HepG2 (cell line): Measurements from ENCODE around the gene GTF2B. TPM values are rescaled to one million over a fixed set of nuclear protein-coding genes. Genes with fewer than 3 reads are reported as not detected.
A peak's percentile ranks its signal among the peaks of the same experiment; 100 is the strongest.

Experiments
- ATM ChIP-seq: fragments of 450-650 bp; IDR thresholded peaks from 2 replicates; pipeline ENCODE4 v1.7.1; 2017; ENCODE audit warnings: mild to moderate bottlenecking, borderline replicate concordance
- FOXP4 ChIP-seq: sonication (generic); formaldehyde crosslinking; IDR thresholded peaks from 2 replicates; pipeline ENCODE4 v1.4.0; 2020; ENCODE audit warnings: missing genetic modification reagents
- JARID2 ChIP-seq: sonication (generic); formaldehyde crosslinking; IDR thresholded peaks from 2 replicates; pipeline ENCODE4 v1.8.1; 2023; ENCODE audit warnings: missing genetic modification reagents, inconsistent platforms; ENCODE audit not compliant: insufficient replicate concordance
- KLF15 ChIP-seq: sonication (generic); formaldehyde crosslinking; IDR thresholded peaks from 2 replicates; pipeline ENCODE4 v1.8.1; 2023; ENCODE audit warnings: borderline replicate concordance, mild to moderate bottlenecking, inconsistent platforms, missing genetic modification reagents, mixed read lengths
- MED1 ChIP-seq: sonication (generic); formaldehyde crosslinking; IDR thresholded peaks from 2 replicates; pipeline ENCODE4 v1.4.0; 2020; ENCODE audit warnings: missing genetic modification reagents
- MYNN ChIP-seq: sonication (generic); formaldehyde crosslinking; IDR thresholded peaks from 2 replicates; pipeline ENCODE4 v1.4.0; 2020; ENCODE audit warnings: mild to moderate bottlenecking, low read depth, missing genetic modification reagents
- NFE2 ChIP-seq: sonication (generic); formaldehyde crosslinking; IDR thresholded peaks from 2 replicates; pipeline ENCODE4 v1.4.0; 2020; ENCODE audit warnings: missing genetic modification reagents
- PHB2 ChIP-seq: fragments of 450-650 bp; IDR thresholded peaks from 2 replicates; pipeline ENCODE4 v1.6.1; 2018; ENCODE audit not compliant: partially characterized antibody
- RXRA ChIP-seq: sonication (generic); formaldehyde crosslinking; IDR thresholded peaks from 2 replicates; pipeline ENCODE4 v1.5.1; 2020; ENCODE audit warnings: missing genetic modification reagents
- ZNF276 ChIP-seq: sonication (generic); formaldehyde crosslinking; IDR thresholded peaks from 2 replicates; pipeline ENCODE4 v1.4.0; 2020; ENCODE audit warnings: mild to moderate bottlenecking, low read depth, missing genetic modification reagents
- ZNF33A ChIP-seq: sonication (generic); formaldehyde crosslinking; IDR thresholded peaks from 2 replicates; pipeline ENCODE4 v1.5.1; 2020; ENCODE audit warnings: missing genetic modification reagents, mild to moderate bottlenecking, moderate library complexity, borderline replicate concordance
- ZNF652 ChIP-seq: IDR thresholded peaks from 2 replicates; pipeline ENCODE4 v1.6.1; 2016; ENCODE audit warnings: low read depth, borderline replicate concordance
- ZNF776 ChIP-seq: sonication (generic); formaldehyde crosslinking; IDR thresholded peaks from 2 replicates; pipeline ENCODE4 v1.4.0; 2020; ENCODE audit warnings: mild to moderate bottlenecking, missing genetic modification reagents
- ZNF780A ChIP-seq: sonication (generic); formaldehyde crosslinking; IDR thresholded peaks from 2 replicates; pipeline ENCODE4 v1.8.0; 2022; ENCODE audit warnings: mild to moderate bottlenecking, missing genetic modification reagents, moderate library complexity
- polyA plus RNA-seq, 8 experiments: library from polyadenylated mRNA; depleted of rRNA in 3 of 8; stranded (reverse) in 7 of 8; unstranded in 1 of 8; fragments of >200 nt; fragmentation: Illumina TruSeq in 4 of 8; extraction: Trizol in 4 of 8; gene quantifications; 2 replicates each; pipeline versions ENCODE4 v1.2.1 to v1.2.3, GENCODE V29; 2011 to 2016; ENCODE audit warnings: low read depth in 4 of 8, missing spikeins in 1 of 8, mixed read lengths in 1 of 8; ENCODE audit not compliant: insufficient read depth in 1 of 8
- total RNA-seq, 5 experiments: library from RNA; depleted of rRNA; stranded (reverse); fragments of >200 nt; fragmentation: Illumina TruSeq; extraction: Trizol; gene quantifications; 2 replicates each; pipeline ENCODE4 v1.2.3, GENCODE V29; 2016; ENCODE audit warnings: low read depth in 1 of 5
- TF ChIP-seq, protein P1 (sequence below): sonication (generic); formaldehyde crosslinking; IDR thresholded peaks from 2 replicates; pipeline ENCODE4 v1.4.0; 2020; ENCODE audit warnings: missing genetic modification reagents
- TF ChIP-seq, protein P2 (sequence below): sonication (generic); formaldehyde crosslinking; IDR thresholded peaks from 2 replicates; pipeline ENCODE4 v1.8.1; 2023; ENCODE audit warnings: mild to moderate bottlenecking, missing genetic modification reagents, borderline replicate concordance
- TF ChIP-seq, protein P3 (sequence below): sonication (generic); formaldehyde crosslinking; IDR thresholded peaks from 2 replicates; pipeline ENCODE4 v1.5.1; 2020; ENCODE audit warnings: mild to moderate bottlenecking, missing genetic modification reagents, borderline replicate concordance
- TF ChIP-seq, protein P4 (sequence below): sonication (generic); formaldehyde crosslinking; conservative IDR thresholded peaks from 2 replicates; pipeline ENCODE4 v1.8.0; 2022; ENCODE audit warnings: missing genetic modification reagents

GTF2B gene
- total and polyA plus RNA-seq, 2 of the 13 experiments (the other 11 are each of a cell fraction or from before 2014, with no cell fraction given) = 31.5 to 43.4 TPM

DNA sequence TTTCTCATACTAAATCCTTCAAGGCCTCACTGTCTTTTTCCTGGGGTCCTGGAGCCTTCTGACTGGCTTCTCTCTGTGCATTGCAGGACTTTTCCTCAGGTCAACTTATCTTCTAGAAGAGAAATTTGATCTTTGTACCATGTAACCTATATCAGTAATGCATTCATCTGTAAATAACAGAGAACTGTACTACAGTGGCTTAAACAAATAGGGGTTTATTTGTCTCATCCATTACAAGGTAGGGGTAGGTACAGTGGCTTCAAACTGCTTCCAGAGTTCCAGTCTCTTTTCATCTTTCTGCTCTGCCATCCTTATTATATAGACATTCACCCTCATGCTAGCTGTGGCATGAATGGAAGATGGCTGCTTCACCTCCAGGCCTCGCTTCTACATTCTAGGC lies 29.5 kb upstream of the GTF2B start (continued):
- TF ChIP-seq, protein P1, sequence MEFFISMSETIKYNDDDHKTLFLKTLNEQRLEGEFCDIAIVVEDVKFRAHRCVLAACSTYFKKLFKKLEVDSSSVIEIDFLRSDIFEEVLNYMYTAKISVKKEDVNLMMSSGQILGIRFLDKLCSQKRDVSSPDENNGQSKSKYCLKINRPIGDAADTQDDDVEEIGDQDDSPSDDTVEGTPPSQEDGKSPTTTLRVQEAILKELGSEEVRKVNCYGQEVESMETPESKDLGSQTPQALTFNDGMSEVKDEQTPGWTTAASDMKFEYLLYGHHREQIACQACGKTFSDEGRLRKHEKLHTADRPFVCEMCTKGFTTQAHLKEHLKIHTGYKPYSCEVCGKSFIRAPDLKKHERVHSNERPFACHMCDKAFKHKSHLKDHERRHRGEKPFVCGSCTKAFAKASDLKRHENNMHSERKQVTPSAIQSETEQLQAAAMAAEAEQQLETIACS (CRISPR knock-in tag) = no peak
- TF ChIP-seq ZNF276 (CRISPR knock-in tag) (no peak), ZNF33A (CRISPR knock-in tag) (no peak), NFE2 (CRISPR knock-in tag) (no peak), ZNF652 (CRISPR knock-in tag) (no peak), ZNF780A (no peak), MED1 (CRISPR knock-in tag) (peak; percentile 40; the same call in 1 of the 2 replicates), FOXP4 (CRISPR knock-in tag) (peak; percentile 51; the same call in 1 of the 2 replicates), RXRA (CRISPR knock-in tag) (no peak), JARID2 (CRISPR knock-in tag) (no peak), PHB2 (no peak), ATM (no peak), ZNF776 (CRISPR knock-in tag) (no peak), MYNN (no peak), KLF15 (CRISPR knock-in tag) (no peak)
- TF ChIP-seq, protein P2, sequence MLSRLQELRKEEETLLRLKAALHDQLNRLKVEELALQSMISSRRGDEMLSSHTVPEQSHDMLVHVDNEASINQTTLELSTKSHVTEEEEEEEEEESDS (CRISPR knock-in tag) = no peak
- TF ChIP-seq, protein P3, sequence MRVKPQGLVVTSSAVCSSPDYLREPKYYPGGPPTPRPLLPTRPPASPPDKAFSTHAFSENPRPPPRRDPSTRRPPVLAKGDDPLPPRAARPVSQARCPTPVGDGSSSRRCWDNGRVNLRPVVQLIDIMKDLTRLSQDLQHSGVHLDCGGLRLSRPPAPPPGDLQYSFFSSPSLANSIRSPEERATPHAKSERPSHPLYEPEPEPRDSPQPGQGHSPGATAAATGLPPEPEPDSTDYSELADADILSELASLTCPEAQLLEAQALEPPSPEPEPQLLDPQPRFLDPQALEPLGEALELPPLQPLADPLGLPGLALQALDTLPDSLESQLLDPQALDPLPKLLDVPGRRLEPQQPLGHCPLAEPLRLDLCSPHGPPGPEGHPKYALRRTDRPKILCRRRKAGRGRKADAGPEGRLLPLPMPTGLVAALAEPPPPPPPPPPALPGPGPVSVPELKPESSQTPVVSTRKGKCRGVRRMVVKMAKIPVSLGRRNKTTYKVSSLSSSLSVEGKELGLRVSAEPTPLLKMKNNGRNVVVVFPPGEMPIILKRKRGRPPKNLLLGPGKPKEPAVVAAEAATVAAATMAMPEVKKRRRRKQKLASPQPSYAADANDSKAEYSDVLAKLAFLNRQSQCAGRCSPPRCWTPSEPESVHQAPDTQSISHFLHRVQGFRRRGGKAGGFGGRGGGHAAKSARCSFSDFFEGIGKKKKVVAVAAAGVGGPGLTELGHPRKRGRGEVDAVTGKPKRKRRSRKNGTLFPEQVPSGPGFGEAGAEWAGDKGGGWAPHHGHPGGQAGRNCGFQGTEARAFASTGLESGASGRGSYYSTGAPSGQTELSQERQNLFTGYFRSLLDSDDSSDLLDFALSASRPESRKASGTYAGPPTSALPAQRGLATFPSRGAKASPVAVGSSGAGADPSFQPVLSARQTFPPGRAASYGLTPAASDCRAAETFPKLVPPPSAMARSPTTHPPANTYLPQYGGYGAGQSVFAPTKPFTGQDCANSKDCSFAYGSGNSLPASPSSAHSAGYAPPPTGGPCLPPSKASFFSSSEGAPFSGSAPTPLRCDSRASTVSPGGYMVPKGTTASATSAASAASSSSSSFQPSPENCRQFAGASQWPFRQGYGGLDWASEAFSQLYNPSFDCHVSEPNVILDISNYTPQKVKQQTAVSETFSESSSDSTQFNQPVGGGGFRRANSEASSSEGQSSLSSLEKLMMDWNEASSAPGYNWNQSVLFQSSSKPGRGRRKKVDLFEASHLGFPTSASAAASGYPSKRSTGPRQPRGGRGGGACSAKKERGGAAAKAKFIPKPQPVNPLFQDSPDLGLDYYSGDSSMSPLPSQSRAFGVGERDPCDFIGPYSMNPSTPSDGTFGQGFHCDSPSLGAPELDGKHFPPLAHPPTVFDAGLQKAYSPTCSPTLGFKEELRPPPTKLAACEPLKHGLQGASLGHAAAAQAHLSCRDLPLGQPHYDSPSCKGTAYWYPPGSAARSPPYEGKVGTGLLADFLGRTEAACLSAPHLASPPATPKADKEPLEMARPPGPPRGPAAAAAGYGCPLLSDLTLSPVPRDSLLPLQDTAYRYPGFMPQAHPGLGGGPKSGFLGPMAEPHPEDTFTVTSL (CRISPR knock-in tag) = no peak
- TF ChIP-seq, protein P4, sequence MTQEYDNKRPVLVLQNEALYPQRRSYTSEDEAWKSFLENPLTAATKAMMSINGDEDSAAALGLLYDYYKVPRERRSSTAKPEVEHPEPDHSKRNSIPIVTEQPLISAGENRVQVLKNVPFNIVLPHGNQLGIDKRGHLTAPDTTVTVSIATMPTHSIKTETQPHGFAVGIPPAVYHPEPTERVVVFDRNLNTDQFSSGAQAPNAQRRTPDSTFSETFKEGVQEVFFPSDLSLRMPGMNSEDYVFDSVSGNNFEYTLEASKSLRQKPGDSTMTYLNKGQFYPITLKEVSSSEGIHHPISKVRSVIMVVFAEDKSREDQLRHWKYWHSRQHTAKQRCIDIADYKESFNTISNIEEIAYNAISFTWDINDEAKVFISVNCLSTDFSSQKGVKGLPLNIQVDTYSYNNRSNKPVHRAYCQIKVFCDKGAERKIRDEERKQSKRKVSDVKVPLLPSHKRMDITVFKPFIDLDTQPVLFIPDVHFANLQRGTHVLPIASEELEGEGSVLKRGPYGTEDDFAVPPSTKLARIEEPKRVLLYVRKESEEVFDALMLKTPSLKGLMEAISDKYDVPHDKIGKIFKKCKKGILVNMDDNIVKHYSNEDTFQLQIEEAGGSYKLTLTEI (CRISPR knock-in tag) = no peak
